Activated T-cell treated with anti-CD3 and anti-CD28 coated beads, Interleukin-2, amount 50 U/mL, for 48 hours (primary cell): Measurements from ENCODE around the gene TUBB1.
"Not testable (repeated sequence)": the region's sequence is repeated elsewhere in the genome, so short reads cannot be mapped to it uniquely, and the experiment has no call there.

ENCODE experiments used
- DNase-seq, 2 experiments: peaks; one replicate each; pipeline ENCODE4 v3.0.0-alpha.2; 2020

The TUBB1 gene

DNA sequence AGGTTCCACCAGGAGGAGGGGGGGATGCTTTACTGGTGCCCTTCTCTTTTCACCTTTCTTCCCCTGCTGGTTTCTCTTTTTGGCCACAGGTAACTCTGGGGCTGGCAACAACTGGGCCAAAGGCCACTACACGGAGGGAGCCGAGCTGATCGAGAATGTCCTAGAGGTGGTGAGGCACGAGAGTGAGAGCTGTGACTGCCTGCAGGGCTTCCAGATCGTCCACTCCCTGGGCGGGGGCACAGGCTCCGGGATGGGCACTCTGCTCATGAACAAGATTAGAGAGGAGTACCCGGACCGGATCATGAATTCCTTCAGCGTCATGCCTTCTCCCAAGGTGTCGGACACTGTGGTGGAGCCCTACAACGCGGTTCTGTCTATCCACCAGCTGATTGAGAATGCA is 4.4 kb downstream of the TUBB1 start:
- DNase-seq: peak; percentile 13

DNA sequence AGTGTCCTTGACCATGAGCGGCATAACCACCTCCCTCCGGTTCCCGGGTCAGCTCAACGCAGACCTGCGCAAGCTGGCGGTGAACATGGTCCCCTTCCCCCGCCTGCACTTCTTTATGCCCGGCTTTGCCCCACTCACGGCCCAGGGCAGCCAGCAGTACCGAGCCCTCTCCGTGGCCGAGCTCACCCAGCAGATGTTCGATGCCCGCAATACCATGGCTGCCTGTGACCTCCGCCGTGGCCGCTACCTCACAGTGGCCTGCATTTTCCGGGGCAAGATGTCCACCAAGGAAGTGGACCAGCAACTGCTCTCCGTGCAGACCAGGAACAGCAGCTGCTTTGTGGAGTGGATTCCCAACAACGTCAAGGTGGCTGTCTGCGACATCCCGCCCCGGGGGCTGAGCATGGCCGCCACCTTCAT is 4.9 kb downstream of the TUBB1 start:
- peak in 1 of 2 experiments; percentile 12 for DNase-seq

DNA sequence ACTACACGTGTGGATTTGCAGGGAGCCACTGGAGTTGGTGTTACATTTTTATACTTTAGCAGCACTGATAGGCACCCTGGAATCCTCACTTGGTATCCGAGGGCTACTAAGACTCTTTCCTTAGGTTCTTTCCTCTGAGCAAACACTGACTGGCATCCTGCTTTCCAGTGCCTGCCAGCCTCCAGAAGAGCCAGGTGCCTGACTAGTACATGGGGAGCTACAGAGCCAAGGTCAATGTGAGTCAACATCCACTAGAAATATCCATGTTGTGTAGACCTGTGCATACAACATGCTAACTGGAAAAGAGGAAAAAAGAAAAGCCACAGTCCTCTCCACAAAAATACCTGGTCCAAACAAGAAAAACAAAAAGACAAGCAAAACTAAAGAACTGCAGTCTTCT is 5.9 kb downstream of the TUBB1 start:
- no peak for DNase-seq

DNA sequence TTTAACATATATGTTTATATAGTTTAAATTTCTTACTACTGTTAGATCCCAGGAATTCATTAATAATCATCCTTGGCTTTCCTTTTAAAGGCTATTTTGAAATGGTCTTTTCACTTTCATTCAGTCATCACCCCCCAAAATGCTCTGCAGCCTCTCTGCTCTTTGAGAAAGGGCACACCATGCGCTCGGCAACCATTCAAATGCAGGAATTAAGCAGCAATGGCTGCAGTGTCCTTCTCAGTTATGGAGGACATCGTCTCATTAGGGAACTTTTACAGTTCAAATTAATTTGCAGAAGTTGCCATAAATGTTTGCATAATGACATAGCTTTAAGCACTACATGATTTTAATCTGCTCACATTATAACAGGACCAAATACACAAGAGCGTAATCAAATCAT is 6.3 kb downstream of the TUBB1 start:
- no peak for DNase-seq

DNA sequence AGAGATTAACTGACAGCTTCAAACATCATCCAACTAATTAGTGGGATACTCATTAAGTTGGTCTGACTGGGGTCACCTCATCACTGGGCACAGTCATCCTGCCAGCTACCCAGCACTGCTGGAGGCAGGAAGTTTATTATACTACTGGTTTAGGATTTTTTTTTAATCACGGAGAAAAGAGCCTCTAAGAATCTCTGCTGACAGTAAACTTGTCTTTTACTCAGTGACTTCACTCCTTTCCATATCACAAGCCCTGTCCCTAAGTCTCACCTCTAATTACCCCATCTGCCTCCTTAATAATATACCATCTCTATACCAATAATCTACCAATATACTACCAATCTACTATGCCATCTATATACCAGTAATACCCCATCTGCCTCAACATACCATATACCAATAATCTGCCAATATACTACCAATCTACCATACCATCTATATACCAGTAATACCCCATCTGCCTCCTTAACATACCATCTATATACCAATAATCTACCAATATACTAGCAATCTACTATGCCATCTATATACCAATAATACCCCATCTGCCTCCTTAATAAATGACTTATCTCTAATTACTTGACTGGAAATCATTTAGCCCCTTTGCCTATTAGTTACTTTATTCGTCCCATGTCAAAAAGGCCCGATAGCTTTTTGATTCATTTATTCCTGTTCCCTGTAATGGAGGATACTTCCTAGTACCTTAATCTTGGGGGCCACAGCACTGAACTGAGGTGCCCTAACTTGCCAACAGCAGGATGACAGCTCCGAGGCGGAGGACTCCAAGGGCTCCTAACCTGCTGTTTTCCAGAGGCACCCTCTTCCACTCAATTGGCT is 7.9 kb downstream of the TUBB1 start:
- no peak for DNase-seq

DNA sequence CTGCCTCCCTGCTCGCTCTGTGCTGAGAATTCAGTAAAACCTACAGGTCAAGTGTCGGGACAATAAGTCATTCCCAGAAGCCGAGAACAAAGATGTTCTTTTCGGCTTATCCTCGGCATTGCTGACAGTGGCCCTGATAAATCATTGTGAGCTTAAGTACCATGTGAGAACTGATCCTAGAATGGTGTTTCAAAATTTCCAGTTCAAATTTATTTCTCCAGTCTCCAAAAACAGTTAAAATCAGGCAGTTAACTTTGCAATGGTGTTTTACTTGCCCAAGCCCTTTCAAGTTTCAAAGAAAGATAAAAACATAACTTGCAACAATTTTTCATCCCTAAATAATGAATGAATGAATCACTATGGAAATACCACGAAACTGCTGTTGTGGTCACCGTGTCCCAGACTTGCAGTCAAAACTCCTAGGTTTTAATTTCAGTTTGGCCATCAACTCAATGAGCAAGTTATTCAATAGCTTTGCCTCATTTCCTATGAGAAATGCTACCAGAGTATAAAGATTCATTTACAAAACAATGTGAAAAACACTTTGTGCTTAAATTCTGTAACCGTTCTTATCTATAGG is 8.6 kb downstream of the TUBB1 start:
- no peak for DNase-seq

DNA sequence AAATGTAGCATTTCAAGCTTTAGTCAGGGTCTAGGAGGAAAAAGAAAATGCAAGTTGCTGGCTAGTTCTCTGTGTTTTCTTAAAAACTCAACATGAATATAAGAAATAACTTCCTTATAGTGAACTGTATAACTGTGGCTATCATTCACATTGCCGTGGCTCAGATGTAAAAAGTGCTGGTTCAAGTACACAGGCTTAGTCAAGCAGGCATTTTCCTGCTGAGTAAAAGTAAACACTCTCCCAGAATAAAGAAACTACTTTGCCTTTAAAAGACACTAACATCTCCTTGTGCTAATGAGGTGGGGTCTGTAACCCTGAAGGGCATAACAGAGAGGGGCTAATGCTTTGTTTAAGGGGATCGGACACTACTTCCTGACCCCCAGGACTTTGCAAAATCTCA is 9.6 kb downstream of the TUBB1 start:
- no peak for DNase-seq

DNA sequence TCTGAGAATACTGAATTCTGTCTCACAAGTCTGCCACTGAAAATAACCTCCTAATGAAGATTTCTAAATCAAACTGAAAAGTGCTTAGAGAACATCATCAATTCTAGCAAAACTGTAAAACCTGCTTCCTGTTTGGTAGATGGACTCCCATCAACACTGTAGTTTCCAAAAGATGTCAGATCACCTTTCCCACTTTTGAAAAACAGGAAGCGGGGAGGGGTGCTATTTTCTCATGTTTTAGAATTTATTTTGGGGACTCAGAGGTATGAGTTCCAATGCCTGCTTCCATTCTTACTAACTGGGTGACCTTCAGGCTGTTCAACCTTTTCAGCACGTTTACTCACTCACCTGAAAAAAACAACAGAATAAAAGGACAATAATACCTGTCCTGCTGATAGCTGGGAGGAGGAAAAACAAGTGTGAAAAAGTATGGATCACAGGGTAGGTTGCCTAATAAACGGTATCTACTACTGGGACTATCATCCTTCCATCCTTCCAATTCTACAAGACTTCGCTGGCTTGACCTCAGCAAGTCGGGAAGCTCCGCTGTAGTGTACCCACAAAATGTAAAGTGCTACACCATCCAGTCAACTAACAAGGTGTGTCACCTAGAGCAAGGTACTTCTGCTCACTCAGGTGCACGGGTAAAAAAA is 11.8 kb downstream of the TUBB1 start:
- DNase-seq: no peak

DNA sequence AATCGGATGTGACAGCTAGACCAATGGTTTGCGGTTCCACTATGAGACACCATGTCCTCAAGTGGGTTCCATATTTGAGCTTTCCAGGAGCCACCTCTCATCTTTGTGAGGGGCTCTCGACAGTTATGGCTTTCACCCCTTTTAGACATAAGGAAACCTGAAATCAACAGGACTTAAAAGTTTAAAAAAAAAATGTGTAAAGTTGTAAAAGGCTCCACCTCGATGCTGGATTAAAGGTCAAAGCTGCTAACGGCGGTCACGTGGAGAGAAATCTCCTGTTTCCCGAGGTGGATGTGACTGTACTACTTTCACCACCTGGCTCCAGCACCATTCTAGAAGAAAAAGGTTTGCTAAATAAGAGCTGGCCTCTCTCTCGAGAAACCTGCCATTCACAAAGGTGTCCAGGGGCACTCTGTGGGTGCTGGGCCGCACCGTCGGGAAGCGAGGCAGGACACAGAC is 12.4 kb downstream of the TUBB1 start:
- peak in 1 of 2 experiments; percentile 40 for DNase-seq

DNA sequence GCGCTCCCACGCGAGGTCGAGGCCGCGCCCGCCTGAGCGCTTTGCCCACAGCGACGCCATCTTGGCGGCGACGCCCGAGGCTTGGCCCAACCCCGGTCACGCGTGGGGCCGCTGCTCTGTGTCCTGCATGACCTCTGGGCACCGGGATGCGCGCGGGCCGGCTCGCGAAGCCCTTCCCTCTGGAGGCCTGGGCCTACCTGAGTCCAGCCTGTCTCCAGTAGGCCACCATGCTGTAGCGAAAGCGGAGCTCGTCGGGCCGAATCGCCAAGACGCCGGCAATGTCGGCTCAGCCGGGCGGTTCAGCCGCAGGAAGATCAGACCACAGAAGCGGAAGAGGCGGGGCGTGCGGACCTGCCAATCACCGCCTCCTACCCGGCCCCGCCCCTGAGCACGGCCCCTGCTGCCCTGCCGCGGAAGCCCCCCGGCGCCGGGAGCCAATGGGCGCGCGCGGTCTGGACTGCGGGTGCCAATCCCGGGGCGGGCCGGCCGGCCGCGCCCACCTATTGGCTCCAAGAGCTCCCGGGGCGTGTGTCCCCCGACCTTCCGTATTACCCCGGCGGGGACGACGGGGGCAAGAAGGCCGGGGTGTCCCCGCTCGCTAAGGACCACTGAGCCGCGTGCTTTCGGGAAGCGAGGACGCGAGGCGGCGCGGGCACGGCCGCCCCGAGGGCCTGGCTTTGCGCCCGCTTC is 12.9 kb downstream of the TUBB1 start, which contains the start of gene ATP5F1E:
Gene ATP5F1E (minus strand): TSS at position 313 of the 690 bp plus-strand sequence. CDS start 84 bp downstream, at position 229.
- DNase-seq: peak; percentile 94 to 98

DNA sequence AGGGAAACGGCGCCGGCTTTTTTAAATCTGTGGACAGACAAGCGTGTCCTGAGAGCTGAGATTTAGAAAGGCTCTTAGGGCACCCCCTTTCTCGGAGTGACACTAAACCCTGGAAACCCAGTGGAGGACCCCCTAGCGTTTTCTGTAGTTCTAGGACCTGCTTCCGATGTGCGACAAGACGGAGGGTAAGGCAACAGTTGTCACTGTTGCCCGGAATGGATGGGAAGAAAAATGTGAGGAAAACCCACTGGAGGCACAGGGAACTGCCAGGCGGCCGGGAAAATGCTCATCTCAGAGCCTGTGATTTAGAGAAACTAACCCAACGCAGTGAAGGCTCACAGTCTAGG is 13.5 kb downstream of the TUBB1 start:
- DNase-seq: no peak

DNA sequence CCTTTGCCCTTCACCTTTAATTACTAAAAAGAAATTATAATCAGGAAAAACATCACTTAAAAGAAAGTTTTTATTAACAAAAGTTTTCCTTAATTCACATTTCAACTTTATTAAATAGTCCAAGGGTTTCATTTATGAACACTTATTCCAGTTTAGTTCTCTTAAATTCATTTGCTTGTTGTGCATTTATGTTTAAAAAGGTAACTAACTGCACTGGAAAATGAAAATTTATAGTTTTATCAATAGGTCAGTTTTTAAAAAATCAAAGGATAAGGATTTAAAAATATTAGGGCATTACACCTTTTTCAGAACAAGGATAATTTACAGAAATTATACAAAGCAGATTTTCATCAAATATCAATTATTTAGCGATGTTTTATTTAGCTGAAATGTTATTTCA is 13.9 kb downstream of the TUBB1 start:
- no peak for DNase-seq

DNA sequence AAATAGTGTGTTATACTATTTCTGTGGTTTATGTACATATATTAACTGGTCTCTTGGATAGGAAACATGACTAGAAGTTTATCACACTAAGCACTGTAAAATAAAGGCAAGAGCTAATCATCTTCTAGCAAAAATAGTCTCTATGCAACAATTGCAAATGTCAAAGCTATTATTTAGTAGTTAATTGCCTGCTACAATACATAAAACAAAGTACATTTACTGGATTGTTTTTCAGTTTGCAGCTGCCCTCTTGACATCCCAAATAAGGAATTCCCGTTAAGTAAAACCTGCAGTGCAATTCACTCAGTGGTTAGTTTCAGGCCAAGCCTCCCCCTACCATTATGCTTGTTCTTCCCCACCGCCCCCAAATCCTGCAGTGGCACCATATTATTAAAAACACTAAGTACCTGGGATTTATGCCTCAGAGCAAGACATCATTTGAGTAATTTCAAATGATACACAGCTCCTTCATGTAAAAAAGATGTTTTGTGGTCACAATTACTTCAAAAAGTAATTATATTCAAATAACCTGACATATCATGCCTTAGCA is 14.5 kb downstream of the TUBB1 start:
- no peak for DNase-seq

DNA sequence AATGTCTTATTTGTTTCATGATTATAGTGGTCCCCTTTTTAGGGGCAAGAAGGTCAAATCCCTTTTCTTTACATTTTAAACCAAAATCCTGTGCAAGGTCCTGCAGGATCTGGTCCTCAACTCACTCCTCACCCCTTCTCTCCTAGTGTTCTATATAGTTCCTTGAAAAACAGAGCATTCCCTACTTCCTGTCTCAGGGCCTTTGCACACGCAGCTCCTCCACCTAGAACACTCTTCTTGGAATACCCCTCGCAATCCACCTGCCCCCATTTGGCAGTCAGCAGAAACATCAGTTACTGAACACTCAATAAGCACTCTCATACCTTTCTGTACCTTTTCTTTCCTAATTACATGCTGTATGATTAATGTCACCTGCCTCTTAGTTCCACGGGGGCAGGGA is 16.2 kb downstream of the TUBB1 start:
- DNase-seq: no peak

DNA sequence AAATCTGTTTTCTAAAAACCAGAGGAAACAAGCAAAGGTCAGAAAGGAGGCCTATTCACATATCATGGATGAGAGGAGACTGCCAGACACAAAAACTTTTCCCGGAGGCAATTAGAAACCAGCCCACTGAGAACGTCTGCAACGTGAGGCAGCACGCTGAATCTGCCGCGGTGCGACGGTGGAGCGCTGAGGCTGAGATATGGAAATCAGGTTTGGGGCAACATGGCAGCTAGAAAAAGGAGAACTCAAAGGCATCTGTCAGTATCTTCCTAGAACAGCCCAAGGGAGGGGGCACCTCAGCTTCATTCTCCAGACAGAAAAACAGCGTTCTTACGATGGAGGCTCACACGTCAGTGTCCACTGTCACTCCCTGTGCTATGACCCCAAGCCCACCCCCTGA is 18.2 kb downstream of the TUBB1 start:
- no peak for DNase-seq

DNA sequence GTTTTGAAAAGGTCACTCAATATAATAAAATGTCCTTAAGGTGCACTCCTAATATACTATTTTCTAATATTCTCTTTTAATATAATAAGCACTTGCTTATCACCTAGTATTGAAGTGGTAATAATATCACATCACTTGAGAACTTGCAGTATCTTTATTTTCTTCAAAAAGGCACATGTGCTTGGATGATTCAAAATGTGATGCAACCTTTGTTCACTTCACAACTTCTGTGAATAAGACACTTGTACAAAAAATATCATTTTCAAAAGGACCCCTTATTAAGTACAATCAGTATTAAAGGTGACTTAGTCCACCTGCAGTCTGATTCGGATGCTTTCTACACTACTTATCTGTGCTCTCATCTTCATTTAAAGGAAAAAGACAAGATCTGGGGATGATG is 20.0 kb downstream of the TUBB1 start:
- DNase-seq: no peak

DNA sequence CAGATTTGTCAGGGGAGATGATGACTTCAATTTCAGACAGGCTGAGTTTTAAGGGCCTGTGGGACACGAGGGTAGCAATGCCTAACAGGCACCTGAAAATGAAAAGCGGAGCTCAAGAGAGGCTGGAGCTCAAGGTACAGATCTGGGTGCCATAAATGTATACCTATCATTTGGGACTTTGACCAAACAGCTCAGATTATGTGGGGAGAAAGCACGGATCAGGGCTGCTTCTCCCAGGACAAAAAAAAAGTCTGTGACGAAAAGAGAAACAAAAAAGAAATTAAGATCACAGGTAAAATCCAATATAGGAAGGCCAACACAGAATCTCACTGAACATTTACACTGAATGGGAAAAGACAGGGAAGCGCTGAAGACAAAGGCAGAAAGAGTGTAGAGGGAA is 21.4 kb downstream of the TUBB1 start:
- no peak for DNase-seq

DNA sequence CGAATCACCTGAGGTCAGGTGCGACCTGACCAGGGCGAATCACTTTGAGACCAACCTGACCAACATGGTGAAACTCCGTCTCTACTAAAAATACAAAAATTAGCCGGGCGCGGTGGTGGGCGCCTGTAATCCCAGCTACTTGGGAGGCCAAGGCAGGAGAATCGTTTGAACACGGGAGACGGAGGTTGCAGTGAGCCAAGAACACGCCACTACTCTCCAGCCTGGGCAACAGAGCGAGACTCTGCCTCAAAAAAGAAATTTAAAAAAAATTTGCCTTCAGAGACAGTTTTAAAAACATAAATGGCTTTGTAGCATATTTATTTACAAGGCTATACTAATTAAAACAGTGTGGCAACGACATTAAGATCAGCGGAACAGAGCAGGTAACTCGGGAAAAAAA is 22.3 kb downstream of the TUBB1 start:
- not testable (repeated sequence) for DNase-seq

DNA sequence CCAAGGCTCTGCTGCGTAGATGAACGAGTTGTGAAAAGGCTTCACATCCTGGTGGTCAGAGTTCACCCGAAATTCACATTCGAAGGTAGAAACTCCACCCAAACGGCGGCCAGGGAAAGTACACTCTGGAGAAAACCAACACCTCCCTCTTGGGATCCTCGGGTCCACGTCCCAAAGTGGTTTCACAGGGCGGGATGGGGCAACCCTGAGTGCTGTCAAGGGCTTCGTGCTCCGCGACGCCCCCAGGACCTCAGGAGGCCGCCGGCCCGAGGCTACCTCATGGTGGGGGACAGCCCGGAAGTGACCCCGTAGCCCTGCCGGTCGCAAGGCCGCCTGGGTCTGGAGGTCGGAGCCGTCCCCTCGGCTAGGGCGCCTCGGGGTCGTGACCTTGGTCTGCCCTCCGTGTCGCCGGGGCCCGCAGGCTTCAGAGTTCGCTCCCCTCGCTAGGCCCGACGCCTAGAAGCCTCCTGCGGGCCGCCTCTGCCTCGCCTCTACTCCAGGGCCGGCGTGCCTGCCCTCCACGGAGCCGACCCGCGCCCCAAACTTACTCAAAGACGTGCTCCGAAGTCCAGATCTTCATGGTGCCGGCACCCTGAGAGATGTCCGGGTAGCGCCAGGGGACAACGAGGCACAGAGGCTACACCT is 23.0 kb downstream of the TUBB1 start, which contains the start of gene PRELID3B:
Gene PRELID3B (minus strand): TSS at position 636 of the 645 bp plus-strand sequence. CDS start 56 bp downstream, at position 580.
- no peak for DNase-seq

DNA sequence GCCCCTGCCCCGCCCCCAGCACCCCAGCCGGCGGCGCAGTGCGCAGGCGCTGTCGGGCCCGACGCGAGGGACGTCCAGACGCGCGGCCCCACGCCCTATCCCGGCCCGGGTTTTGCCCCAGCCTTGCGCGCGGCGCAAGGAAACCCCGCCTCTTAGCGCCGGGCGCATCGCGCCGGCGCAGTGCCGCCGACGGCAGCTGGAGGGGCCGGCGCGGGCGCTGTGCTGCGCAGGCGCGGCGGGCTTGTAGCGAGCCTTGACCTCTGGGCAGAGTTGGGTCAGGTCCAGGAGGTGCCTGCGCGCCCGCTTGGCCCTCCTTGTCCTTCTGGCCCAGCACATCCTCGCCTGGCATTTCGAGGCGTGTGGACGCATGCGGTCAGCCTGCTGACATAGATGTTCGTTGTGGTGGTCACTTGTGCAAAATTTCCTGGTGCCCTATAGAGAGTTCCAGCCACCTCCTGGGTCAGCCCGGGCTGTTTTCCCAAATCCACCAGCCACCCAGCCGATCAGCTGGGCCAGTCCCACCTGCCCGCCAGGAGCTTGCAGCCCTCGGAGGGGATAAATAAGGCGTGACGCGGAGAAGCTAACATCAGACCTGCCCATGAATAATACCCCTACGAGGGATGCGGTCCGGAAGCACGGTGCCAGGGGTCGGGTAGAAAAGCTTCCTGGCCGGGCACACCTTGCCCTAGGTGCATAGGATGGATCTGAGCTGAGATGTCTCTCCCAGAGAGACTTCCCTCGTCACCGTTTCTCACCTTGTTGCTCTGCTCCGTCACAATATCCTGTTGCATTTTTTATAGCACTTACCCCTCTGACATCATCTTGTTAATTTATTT is 23.8 kb downstream of the TUBB1 start:
- DNase-seq: peak; percentile 96 to 97

DNA sequence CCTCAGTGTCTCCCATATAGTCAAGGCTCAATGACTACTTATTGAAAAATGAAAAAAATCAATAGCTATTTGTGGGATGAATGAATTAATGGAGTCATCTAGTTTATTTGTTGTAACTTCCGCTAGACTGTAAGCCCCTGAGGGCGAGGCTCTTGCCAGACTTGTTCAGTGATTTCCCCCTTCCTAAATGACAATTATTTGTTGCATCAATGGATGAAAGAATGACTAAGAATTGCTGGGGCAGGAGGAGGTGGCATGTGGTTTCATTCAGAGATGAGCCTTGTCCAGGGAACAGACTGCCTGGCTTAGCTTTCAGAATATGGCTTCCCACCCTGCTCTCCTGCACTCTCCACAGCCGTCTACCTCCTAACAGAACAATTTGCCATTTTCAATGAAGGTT is 24.5 kb downstream of the TUBB1 start:
- peak in 1 of 2 experiments; percentile 31 for DNase-seq
